Nephron progenitor cell (in vitro differentiated cells): Measurements from ENCODE around the gene APCDD1.
"Not testable (repeated sequence)": the region's sequence is repeated elsewhere in the genome, so short reads cannot be mapped to it uniquely, and the experiment has no call there.

ENCODE experiments used
- DNase-seq: peaks from one replicate; pipeline ENCODE4 v3.0.0; 2021
- H3K27ac Mint-ChIP-seq: 2 replicates; pipeline ENCODE4 v1.8.0; 2021; ENCODE audit warnings: mild to moderate bottlenecking, moderate library complexity, mixed read lengths
- H3K27me3 Mint-ChIP-seq: 2 replicates; pipeline ENCODE4 v1.8.0; 2021; ENCODE audit warnings: mild to moderate bottlenecking, low read depth, mixed read lengths; ENCODE audit not compliant: poor library complexity
- H3K36me3 Mint-ChIP-seq: 2 replicates; pipeline ENCODE4 v1.8.0; 2021; ENCODE audit warnings: low read depth, mixed read lengths
- H3K4me1 Mint-ChIP-seq: 2 replicates; pipeline ENCODE4 v1.8.0; 2021; ENCODE audit warnings: mixed read lengths
- H3K4me3 Mint-ChIP-seq: 2 replicates; pipeline ENCODE4 v1.8.0; 2021; ENCODE audit warnings: mild to moderate bottlenecking, moderate library complexity, mixed read lengths
- H3K9me3 Mint-ChIP-seq: 2 replicates; pipeline ENCODE4 v1.8.0; 2021; ENCODE audit warnings: mild to moderate bottlenecking, moderate library complexity, mixed read lengths
- CTCF ChIP-seq: fragments of 200-600 bp; sonication (generic); IDR thresholded peaks from 2 replicates; pipeline ENCODE4 v1.5.0; 2021; ENCODE audit warnings: antibody characterized with exemption

APCDD1 gene

DNA sequence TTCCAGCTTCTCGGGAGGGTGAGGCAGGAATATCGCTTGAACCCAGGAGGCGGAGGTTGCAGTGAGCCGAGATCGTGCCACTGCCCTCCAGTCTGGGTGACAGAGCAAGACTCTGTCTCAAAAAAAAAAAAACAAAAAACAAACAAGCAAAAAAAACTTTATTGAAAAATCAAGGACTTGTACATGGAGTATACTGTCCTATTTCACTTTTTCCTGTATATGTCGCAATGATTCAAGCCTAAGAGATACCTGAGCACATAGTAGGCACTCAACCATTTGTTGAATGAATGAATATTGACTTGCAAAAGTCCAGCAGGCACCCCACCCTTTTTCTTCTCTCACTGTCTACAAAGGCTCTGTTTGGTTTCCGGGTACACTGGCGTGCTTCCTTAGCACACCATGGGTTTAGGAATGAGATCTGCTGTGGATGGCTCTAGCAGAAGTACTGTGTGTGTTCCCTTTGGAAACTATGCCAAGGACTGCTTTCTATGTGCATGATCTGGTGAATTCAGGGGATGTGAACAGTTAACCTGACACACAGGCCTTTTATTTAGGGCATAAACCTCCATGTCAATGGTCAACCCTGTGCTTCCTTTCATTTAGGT lies 6.1 kb downstream of the APCDD1 start:
- Mint-ChIP-seq H3K36me3 (peaks cover 7% of the 10 kb centered on the region), H3K4me1 (peaks cover 75% of the 10 kb centered on the region), H3K9me3 (no peaks in the 10 kb centered on the region), H3K27ac (no peak overlapping the region), H3K27me3 (peaks cover 5% of the 10 kb centered on the region), H3K4me3 (no peak overlapping the region)
- no peak for DNase-seq
- no peak for TF ChIP-seq CTCF

- peaks cover 7% of the 10 kb centered on the region for H3K36me3 Mint-ChIP-seq
- no peak for TF ChIP-seq CTCF
- no peaks in the 10 kb centered on the region for H3K9me3 Mint-ChIP-seq
- H3K27me3 Mint-ChIP-seq = peaks cover 5% of the 10 kb centered on the region
- DNase-seq = no peak
- H3K4me3 Mint-ChIP-seq = no peak overlapping the region
- peaks cover 70% of the 10 kb centered on the region for H3K4me1 Mint-ChIP-seq
- H3K27ac Mint-ChIP-seq = no peak overlapping the region
Observed at GRCh38 chr18:10461989-10462388, 7.6 kb downstream of the APCDD1 start.

- no peaks in the 10 kb centered on the region for H3K9me3 Mint-ChIP-seq
- H3K27me3 Mint-ChIP-seq = peaks cover 5% of the 10 kb centered on the region
- H3K27ac Mint-ChIP-seq = peak overlapping the region; percentile 27
- H3K4me1 Mint-ChIP-seq = peaks cover 70% of the 10 kb centered on the region
- no peak overlapping the region for H3K4me3 Mint-ChIP-seq
- DNase-seq = no peak
- H3K36me3 Mint-ChIP-seq = peaks cover 7% of the 10 kb centered on the region
- TF ChIP-seq CTCF = no peak
Observed at GRCh38 chr18:10462597-10462996, 8.2 kb downstream of the APCDD1 start.

DNA sequence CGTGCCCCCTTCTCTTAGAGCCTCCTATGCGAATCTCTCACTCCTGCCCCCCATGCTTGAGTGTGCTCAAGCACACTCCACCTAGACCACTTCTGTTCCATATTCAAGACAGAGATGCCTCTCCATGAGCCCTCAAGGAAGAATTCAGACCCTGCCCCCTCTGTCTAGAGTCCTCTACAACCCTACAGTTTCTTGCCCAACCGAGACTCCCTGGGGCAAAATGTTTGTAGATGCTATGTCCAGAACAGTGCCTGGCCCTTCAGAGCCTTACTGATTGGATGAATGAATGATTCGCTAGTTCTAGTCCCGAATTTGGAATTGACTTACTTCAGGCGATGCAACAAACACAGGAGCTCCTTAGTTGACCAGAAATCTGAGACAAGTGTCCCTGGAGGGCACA lies 8.7 kb downstream of the APCDD1 start:
- Mint-ChIP-seq H3K27me3 (peaks cover 5% of the 10 kb centered on the region), H3K4me1 (peaks cover 70% of the 10 kb centered on the region), H3K27ac (peak overlapping the region; percentile 36), H3K9me3 (no peaks in the 10 kb centered on the region), H3K36me3 (peaks cover 12% of the 10 kb centered on the region), H3K4me3 (peak overlapping the region; percentile 24)
- TF ChIP-seq CTCF = no peak
- DNase-seq = no peak

DNA sequence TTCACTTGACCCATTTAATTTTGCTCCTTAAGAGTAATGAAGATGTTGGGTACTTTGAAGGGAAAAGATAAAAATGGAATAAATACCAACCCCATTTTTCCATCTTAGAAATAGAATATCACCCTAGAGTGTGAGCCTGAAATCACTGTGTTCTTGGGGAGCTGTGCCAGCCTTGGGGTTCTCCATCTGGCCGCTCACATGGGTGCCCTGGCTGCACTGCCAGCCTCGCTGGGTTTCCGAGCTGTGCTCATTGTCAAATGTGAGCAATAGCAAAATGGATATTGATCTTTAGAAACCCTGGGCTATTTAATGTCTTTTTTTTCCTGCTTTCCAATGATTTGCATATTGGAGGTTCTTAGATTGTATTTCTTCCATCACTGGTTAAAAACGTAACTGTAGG lies 9.3 kb downstream of the APCDD1 start:
- TF ChIP-seq CTCF = no peak
- H3K27me3 Mint-ChIP-seq = peaks cover 5% of the 10 kb centered on the region
- peaks cover 68% of the 10 kb centered on the region for H3K4me1 Mint-ChIP-seq
- no peaks in the 10 kb centered on the region for H3K9me3 Mint-ChIP-seq
- H3K27ac Mint-ChIP-seq = peak overlapping the region; percentile 89
- peaks cover 17% of the 10 kb centered on the region for H3K36me3 Mint-ChIP-seq
- H3K4me3 Mint-ChIP-seq = no peak overlapping the region
- DNase-seq = no peak

GRCh38 chr18:10464161-10464648 lies 9.8 kb downstream of the APCDD1 start:
- not testable (repeated sequence) for H3K27me3 Mint-ChIP-seq, H3K4me3 Mint-ChIP-seq, H3K9me3 Mint-ChIP-seq, DNase-seq
- Mint-ChIP-seq H3K36me3 (peaks cover 17% of the 10 kb centered on the region), H3K4me1 (peaks cover 64% of the 10 kb centered on the region), H3K27ac (peak overlapping the region; percentile 89)
